ENCODE measurements around the gene HHIPL1. TPM values are rescaled to one million over a fixed set of nuclear protein-coding genes. Genes with fewer than 3 reads are reported as not detected.

The HHIPL1 gene
- total RNA-seq, 1 experiment from 2014 or later, result 2.6 TPM

DNA sequence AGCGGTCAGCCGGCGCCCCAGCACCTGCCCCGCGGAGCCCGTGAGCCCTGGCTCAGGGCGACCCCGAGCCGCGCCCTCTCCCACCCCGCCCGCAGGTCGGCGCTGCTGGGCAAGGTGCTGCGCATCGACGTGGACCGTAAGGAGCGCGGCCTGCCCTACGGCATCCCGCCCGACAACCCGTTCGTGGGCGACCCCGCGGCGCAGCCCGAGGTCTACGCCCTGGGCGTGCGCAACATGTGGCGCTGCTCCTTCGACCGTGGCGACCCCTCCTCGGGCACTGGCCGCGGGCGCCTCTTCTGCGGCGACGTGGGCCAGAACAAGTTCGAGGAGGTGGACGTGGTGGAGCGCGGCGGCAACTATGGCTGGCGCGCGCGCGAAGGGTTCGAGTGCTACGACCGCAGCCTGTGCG is 14.4 kb downstream of the HHIPL1 start:
- peaks cover 45% of the 10 kb centered on the region for H3K27me3 Mint-ChIP-seq (ENCODE audit: low read depth)
- H3K4ac ChIP-seq (ENCODE audit: low read depth, low read length), result no peak overlapping the region
- H4K20me1 ChIP-seq (ENCODE audit: control insufficient read depth, insufficient read depth, insufficient read length), result no peaks in the 10 kb centered on the region
- no peak overlapping the region for H2AFZ ChIP-seq (ENCODE audit: low read length)
- no peak overlapping the region for H3K14ac ChIP-seq (ENCODE audit: insufficient read depth, low read length)
- no peak overlapping the region for H4K5ac ChIP-seq (ENCODE audit: insufficient read length, low read depth, low read length)
- H3K18ac ChIP-seq (ENCODE audit: insufficient read length, low read depth, low read length), result no peak overlapping the region
- H3K4me2 ChIP-seq (ENCODE audit: insufficient read depth, insufficient read length, low read length), result no peak overlapping the region
- no peak overlapping the region for H2BK120ac ChIP-seq (ENCODE audit: low read depth, low read length, poor library complexity, severe bottlenecking)
- H3K56ac ChIP-seq (ENCODE audit: insufficient read length, low read depth, low read length), result no peak overlapping the region
- WGBS (ENCODE audit: extremely low coverage, insufficient read length, low lambda C conversion rate), result no CpG with 5 or more reads among the region's 58 CpGs
- peaks cover 0 to 12% (median 8%) of the 10 kb centered on the region in 3 experiments; a peak in 5 of 7 replicates for H3K36me3 Mint-ChIP-seq (ENCODE audit: insufficient read depth in 1 of 3, low read depth in 3 of 3)
- no peaks in the 10 kb centered on the region for H3K79me2 ChIP-seq (ENCODE audit: insufficient read depth, low read length)
- no peak overlapping the region for H3K27ac Mint-ChIP-seq
- 0 out of 5 replicates have a peak overlapping the region, but pooled peaks of 1 of the 2 experiments have one; percentile 16 for H3K4me3 Mint-ChIP-seq
- no peak overlapping the region for H3K9ac ChIP-seq (ENCODE audit: extremely low read depth, insufficient read length, low read length)
- H2AK5ac ChIP-seq (ENCODE audit: insufficient read length, low read length), result no peak overlapping the region
- no peak overlapping the region for H2BK5ac ChIP-seq (ENCODE audit: insufficient read length, low read length)
- H3T11ph ChIP-seq (ENCODE audit: low read length), result no peak overlapping the region
- no peak overlapping the region for H4K91ac ChIP-seq (ENCODE audit: insufficient read length, low read depth, low read length)
- H3K4me1 ChIP-seq (ENCODE audit: insufficient read depth, low read length), result peaks cover 8% of the 10 kb centered on the region; the same call in 1 of the 2 replicates
- H3K27me3 ChIP-seq (ENCODE audit: insufficient read depth, low read length), result no peaks in the 10 kb centered on the region
- H3K23me2 ChIP-seq (ENCODE audit: insufficient read length, low read depth, low read length, poor library complexity, severe bottlenecking), result no peaks in the 10 kb centered on the region
- DNase-seq, result no peak
- H3K79me1 ChIP-seq (ENCODE audit: insufficient read depth, low read depth, low read length, poor library complexity, severe bottlenecking), result no peaks in the 10 kb centered on the region
- no peaks in the 10 kb centered on the region for H3K9me3 ChIP-seq (ENCODE audit: control insufficient read depth, low read depth, low read length)
- no peak overlapping the region for H2BK20ac ChIP-seq (ENCODE audit: low read depth, low read length, poor library complexity, severe bottlenecking)
- no peak overlapping the region for H3K23ac ChIP-seq (ENCODE audit: insufficient read length, low read depth, low read length)
- H3K9me3 Mint-ChIP-seq, result no peaks in the 10 kb centered on the region; a peak in 1 of 5 replicates
- H3K27ac ChIP-seq (ENCODE audit: insufficient read length, low read depth, low read length), result no peak overlapping the region
- no peak overlapping the region for H4K8ac ChIP-seq (replicated peaks; ENCODE audit: insufficient read length, low read depth, low read length)
- H2BK12ac ChIP-seq (ENCODE audit: insufficient read length, low read depth, low read length), result no peak overlapping the region
- H2BK15ac ChIP-seq (ENCODE audit: low read depth, low read length), result no peak overlapping the region
- TF ChIP-seq, protein P1, sequence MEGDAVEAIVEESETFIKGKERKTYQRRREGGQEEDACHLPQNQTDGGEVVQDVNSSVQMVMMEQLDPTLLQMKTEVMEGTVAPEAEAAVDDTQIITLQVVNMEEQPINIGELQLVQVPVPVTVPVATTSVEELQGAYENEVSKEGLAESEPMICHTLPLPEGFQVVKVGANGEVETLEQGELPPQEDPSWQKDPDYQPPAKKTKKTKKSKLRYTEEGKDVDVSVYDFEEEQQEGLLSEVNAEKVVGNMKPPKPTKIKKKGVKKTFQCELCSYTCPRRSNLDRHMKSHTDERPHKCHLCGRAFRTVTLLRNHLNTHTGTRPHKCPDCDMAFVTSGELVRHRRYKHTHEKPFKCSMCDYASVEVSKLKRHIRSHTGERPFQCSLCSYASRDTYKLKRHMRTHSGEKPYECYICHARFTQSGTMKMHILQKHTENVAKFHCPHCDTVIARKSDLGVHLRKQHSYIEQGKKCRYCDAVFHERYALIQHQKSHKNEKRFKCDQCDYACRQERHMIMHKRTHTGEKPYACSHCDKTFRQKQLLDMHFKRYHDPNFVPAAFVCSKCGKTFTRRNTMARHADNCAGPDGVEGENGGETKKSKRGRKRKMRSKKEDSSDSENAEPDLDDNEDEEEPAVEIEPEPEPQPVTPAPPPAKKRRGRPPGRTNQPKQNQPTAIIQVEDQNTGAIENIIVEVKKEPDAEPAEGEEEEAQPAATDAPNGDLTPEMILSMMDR (conservative IDR thresholded peaks at IDR 0.05), result peak; percentile 59
- peaks cover 43% of the 10 kb centered on the region in 2 experiments for H3K4me1 Mint-ChIP-seq

Data from H9 (cell line).